HG02678 (cell line): ENCODE measurements around the gene IGDCC3.

Experiments
- ATAC-seq: cut with Tn5 transposase; IDR thresholded peaks from one replicate; pipeline ENCODE4 v1.9.1; 2021; ENCODE audit warnings: mild to moderate bottlenecking, moderate library complexity; ENCODE audit not compliant: unreplicated experiment

The IGDCC3 gene

GRCh38 chr15:65344914-65345275, 32.9 kb downstream of the IGDCC3 start:
- no peak for ATAC-seq

GRCh38 chr15:65344214-65344913, 33.4 kb downstream of the IGDCC3 start:
- ATAC-seq: no peak

- no peak for ATAC-seq
Measured at GRCh38 chr15:65343374-65343981, 34.3 kb downstream of the IGDCC3 start.

DNA sequence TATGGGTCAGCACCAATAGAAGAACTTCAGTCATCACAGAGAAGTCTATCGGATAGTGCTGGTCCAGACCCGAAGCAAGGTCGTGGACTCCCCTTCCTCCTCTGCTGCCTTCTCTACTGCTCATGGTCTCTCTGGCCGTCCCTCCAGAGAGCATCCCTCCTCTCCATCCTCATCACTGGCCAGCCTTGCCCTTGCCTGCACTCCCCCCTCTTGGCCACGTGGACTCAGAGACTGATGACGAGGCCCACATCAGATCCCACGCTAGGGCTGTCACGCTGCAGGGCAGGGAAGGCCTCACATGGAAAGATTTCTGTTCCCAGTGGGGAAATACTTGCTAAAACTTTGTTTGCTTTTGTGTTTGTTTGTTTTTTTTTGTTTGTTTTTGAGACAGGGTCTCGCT, 35.3 kb downstream of the IGDCC3 start:
- no peak for ATAC-seq

DNA sequence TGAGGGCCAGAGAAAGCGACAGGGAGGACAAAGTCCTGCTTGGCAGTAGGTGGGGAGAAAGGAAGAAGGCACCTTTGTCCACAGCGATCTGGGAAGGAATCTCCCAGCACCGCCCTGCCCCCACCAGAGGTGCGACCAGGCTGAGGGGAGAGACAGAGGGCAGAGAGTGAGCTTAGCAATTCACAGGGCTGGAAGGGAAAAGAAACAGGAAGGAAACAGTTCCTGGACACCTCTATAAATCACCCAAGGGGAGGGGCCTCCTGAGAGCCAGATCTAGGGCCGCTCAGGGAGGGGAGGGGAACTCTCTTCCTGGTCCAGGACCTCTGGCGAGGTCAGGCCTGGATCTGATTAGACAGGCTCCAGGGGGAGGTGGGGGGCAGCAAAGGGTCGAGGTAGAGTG, 37.9 kb downstream of the IGDCC3 start:
- no peak for ATAC-seq

- ATAC-seq: no peak
Measured at GRCh38 chr15:65339416-65339815, 38.4 kb downstream of the IGDCC3 start.

DNA sequence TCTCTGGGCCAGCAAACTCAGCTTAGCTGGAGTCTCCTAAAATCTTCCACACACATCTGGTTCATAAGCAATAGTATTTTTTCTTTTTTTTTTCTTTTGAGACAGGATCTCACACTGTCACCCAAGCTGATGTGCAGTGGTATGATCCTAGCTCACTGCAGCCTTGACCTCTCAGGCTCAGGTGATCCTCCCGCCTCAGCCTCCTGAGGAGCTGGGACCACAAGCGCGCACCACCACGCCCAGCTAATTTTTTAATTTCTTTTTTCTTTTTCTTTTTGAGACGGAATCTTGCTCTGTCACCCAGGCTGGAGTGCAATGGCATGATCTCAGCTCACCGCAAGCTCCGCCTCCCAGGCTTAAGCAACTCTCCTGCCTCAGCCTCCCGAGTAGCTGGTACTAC, 39.0 kb downstream of the IGDCC3 start:
- ATAC-seq: no peak

DNA sequence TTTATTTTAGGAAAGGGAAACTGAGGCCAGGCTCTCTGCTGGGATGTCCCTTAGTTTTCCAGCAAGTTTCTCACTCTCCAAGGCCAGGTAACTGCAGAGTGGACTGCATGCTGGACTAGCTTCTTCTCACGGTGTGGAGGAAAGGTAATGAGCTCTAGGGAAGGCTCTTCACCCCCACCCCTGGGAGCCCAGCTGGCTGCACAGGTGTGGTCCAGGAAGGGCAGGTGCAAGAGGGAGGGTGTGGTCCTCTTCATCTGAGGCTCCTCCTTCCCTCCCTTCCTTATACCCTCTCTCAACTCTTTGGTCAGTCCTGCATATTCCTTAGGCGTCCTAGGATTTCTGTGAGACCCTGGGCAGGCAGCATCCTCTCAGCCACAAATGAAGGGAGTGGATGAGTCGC, 39.4 kb downstream of the IGDCC3 start:
- ATAC-seq: no peak

- no peak for ATAC-seq
Measured at GRCh38 chr15:65337436-65338070, 40.2 kb downstream of the IGDCC3 start.

DNA sequence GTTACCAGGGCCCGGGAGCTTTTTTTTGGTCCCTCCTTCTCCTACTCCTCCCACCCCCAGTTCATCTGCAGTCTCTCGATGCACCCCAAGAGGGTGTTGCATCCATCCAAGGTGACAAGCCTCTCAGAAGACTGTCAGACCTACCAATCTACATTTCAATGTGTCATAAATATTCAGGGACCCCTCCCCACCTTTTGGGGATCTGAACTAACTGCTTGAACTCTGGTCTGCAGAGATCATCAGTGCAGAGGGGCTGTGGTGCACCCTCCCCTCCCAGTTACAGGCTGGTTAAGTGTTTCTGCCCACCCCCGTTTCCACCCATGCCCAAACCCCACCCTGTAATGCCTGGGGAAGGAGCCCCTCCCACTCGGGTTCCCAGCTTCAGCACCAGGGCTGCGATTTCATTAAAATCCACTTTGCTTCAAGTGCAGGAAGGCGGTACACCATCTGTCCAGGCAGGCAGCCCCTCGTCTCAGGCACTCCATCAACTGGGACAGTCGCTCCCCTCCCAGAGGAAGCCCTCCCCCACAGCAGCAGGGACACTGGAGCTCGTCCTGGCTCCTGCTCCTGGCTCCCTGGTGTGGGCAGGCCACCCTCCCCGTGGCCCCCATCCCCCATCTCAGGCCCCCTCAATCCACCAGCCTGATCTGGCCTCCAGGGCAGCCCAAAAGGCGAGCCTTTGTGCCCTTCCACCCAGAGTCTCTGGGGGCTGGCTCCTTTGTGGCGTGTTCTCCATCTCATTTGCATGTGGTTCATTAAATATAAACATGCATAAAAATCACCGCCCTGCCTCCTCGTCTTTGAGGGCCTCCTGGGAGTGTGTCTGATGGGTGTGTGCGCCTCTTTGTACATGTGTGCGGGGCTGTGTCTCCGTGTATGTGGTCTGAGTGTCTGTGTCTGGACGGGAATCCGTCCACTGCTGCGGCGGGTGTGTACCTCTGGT, 41.0 kb downstream of the IGDCC3 start:
- ATAC-seq: no peak

DNA sequence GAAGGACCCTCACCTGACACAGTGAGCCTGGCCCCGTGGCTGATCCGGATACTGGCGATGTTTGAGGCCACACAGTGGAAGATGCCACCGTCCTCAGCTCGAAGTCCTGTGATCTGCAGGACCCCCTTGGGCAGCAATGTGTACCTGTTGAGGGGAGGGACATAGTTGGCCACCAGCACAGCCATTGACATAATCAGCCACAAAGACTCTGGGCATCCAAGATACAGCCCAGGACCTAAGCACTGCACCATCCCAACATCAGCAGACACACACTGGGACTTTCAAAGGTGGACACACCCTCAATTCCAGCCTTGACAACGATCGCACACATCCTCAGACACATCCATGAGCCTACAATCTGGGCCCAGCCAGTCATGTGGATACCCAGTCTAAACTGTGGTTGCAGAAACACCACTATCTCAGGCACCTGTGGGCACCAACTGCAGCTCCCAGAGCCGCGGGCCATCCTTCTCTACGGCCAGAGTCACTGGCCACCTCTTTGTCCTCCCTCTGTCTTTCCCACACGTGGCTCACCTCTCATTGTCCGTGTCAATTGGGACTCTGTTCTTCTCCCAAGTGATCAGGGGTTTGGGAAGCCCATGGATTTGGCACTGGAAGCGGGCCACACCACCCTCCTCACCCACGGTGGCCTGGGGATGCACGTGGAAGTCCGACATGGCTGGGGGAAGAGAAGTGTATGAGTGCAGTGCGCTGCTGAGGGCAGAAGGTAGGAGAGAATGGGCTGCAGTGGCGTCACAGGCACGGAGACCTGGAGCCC, 42.3 kb downstream of the IGDCC3 start:
- no peak for ATAC-seq

GRCh38 chr15:65334586-65335231, 43.1 kb downstream of the IGDCC3 start:
- ATAC-seq: no peak

DNA sequence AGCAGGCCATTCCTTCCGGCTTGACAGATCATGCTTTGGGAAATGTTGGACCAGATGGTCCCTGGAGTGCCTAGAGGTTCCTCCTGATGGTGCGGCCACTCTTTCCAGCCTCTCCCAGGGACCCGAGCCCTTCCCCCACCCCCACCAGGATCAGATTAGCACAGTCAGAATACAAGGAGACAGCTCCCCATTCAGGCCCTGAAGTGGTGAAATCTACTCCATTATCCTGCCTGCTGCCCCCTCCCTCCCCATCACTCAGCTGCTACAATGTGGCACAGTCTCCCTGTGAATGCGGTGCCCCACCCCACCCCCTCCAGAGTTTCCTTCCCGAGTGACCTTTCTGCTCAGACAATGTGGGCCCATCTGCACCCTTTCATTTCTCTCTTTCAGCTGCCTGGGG, 43.9 kb downstream of the IGDCC3 start:
- ATAC-seq: no peak

DNA sequence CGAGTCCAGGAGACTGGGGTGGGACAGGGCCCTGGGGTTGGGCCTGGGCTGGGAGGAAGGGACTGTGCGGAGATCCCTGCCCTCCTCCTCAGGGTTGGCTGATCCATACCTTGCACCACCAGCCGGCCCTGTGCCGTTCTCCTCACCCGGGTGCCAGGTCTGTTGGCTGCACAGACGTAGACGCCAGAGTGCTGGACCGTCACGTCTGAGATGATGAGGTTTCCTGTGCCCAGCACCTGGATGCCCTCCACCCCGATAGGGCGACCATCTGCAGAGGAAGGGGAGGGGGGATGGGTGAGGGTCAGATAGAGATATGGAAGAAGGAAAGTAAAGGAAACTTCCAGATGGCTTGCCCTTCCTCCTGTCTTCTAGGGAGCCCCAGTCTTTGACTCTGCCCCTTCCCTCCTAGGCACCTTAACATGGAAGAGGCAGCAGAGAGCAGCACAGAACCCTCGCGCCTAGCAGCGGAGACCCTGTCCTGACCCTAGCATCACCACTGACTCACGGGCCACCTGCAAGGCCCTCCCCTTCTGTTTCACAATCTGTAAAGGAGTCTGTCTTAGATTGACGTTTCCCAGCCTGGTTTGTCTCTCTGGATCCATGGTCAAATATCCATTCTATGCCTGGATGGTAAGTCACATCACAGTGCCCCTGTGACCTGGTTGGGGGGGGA, 44.5 kb downstream of the IGDCC3 start:
- no peak for ATAC-seq

DNA sequence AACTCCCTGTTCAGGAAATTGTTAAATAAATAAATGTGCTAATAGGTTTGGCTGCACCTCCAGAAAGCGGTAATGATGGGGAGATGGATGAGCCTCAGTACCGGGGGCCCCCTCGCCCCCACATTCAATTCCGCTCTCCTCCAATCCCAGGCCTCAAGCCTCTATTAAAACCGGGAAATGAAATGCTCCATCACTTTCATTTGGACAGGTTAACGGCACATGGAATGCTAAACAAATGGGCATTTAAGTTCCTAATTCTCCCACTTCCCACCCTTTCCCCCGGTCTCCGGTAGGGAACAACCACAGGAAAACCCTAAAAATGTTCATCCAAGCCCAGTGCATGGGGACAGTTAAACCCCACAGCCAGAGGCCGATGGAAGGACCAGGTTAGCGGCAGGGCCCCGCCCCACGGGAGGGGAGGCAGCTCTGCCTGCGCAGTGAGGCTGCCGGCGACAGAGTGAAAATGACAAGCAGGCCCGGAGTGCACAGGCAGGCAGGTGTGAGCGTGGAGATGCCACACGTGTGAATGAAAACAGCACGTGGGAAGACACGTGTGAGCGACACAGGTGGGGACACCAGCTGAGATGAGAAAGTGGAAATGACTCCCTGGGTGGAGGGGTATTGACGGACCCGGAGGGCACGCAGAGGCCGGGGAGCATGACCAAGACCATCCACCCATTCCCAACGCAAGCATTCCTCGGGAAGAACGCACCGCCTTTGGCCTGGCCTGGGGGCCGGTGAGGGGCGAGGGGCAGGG, 45.2 kb downstream of the IGDCC3 start:
- no peak for ATAC-seq

- no peak for ATAC-seq
Measured at GRCh38 chr15:65331811-65332210, 46.0 kb downstream of the IGDCC3 start.

- ATAC-seq: no peak
Measured at GRCh38 chr15:65330934-65331645, 46.7 kb downstream of the IGDCC3 start.
